Neuronal stem cell (in vitro differentiated cells): ENCODE data around the gene PNLIPRP3.

Experiments used
- DNase-seq: peaks from one replicate; pipeline ENCODE4 v3.0.0-alpha.2; 2013; ENCODE audit warnings: low spot score
- H2AFZ ChIP-seq: one replicate; pipeline ENCODE4 v1.6.1; 2013; ENCODE audit warnings: mild to moderate bottlenecking, low read length, inconsistent platforms
- H2AK5ac ChIP-seq: 2 replicates; pipeline ENCODE4 v1.6.1; 2013; ENCODE audit warnings: low read depth, mild to moderate bottlenecking, inconsistent platforms, low read length, moderate library complexity, mixed read lengths
- H2BK120ac ChIP-seq: 2 replicates; pipeline ENCODE4 v1.6.1; 2013; ENCODE audit warnings: low read depth, mild to moderate bottlenecking, inconsistent platforms, low read length, moderate library complexity, mixed read lengths
- H2BK12ac ChIP-seq: one replicate; pipeline ENCODE4 v1.6.1; 2013; ENCODE audit warnings: low read length, inconsistent platforms
- H2BK15ac ChIP-seq: 2 replicates; pipeline ENCODE4 v1.6.1; 2013; ENCODE audit warnings: mild to moderate bottlenecking, low read length, inconsistent platforms, mixed read lengths
- H2BK5ac ChIP-seq: one replicate; pipeline ENCODE4 v1.6.1; 2013; ENCODE audit warnings: inconsistent platforms, mild to moderate bottlenecking, low read length, moderate library complexity
- H3K14ac ChIP-seq: one replicate; pipeline ENCODE4 v1.6.1; 2013; ENCODE audit warnings: low read length, inconsistent platforms
- H3K18ac ChIP-seq: 2 replicates; pipeline ENCODE4 v1.6.1; 2013; ENCODE audit warnings: low read length, inconsistent platforms
- H3K23ac ChIP-seq: 2 replicates; pipeline ENCODE4 v1.6.1; 2013; ENCODE audit warnings: low read depth, mild to moderate bottlenecking, mixed read lengths, low read length, inconsistent platforms; ENCODE audit not compliant: poor library complexity
- H3K27ac ChIP-seq: replicated peaks from 3 replicates; pipeline ENCODE4 v1.5.1; 2013; ENCODE audit warnings: low read length, inconsistent platforms
- H3K27me3 ChIP-seq, 3 experiments: 2 replicates each; pipeline ENCODE4 v1.6.1; 2013; ENCODE audit warnings: low read length in 3 of 3, mild to moderate bottlenecking in 2 of 3, inconsistent platforms in 1 of 3, low read depth in 1 of 3, mixed read lengths in 1 of 3, moderate library complexity in 1 of 3; ENCODE audit not compliant: control insufficient read depth in 3 of 3, insufficient read depth in 3 of 3
- H3K36me3 ChIP-seq, 2 donors: replicated peaks in 1 of 2; 2 replicates each; pipeline ENCODE4 v1.6.1; 2013; ENCODE audit warnings: low read length in 2 of 2; ENCODE audit not compliant: control insufficient read depth in 2 of 2, insufficient read depth in 2 of 2
- H3K4ac ChIP-seq: 2 replicates; pipeline ENCODE4 v1.6.1; 2013; ENCODE audit warnings: inconsistent platforms, mild to moderate bottlenecking, low read length, moderate library complexity
- H3K4me1 ChIP-seq, 2 donors: 1 replicate in 1 of 2; 2 replicates in 1 of 2; pipeline ENCODE4 v1.6.1; 2013; ENCODE audit warnings: low read length in 2 of 2, low read depth in 1 of 2; ENCODE audit not compliant: control insufficient read depth in 2 of 2, insufficient read depth in 1 of 2
- H3K4me2 ChIP-seq: one replicate; pipeline ENCODE4 v1.6.1; 2013; ENCODE audit warnings: mild to moderate bottlenecking, low read length, inconsistent platforms; ENCODE audit not compliant: insufficient read depth, poor library complexity, severe bottlenecking
- H3K4me3 ChIP-seq, 2 donors: 2 replicates each; pipeline ENCODE4 v1.5.1; 2013; ENCODE audit warnings: low read length in 2 of 2, mild to moderate bottlenecking in 2 of 2, inconsistent platforms in 1 of 2, moderate library complexity in 1 of 2
- H3K79me1 ChIP-seq: one replicate; pipeline ENCODE4 v1.6.1; 2013; ENCODE audit warnings: low read depth, mild to moderate bottlenecking, inconsistent platforms, low read length, moderate library complexity
- H3K9ac ChIP-seq: one replicate; pipeline ENCODE4 v1.6.1; 2013; ENCODE audit warnings: mild to moderate bottlenecking, low read depth, low read length, inconsistent platforms; ENCODE audit not compliant: poor library complexity
- H3K9me3 ChIP-seq, 2 donors: replicated peaks in 1 of 2; 2 replicates each; pipeline versions ENCODE3 to v1.6.1; 2013; ENCODE audit warnings: low read length in 2 of 2, mild to moderate bottlenecking in 2 of 2, inconsistent platforms in 1 of 2, low read depth in 1 of 2, mixed read lengths in 1 of 2, moderate library complexity in 1 of 2; ENCODE audit not compliant: control insufficient read depth in 2 of 2, insufficient read depth in 1 of 2
- H4K8ac ChIP-seq: one replicate; pipeline ENCODE4 v1.6.1; 2013; ENCODE audit warnings: low read depth, mild to moderate bottlenecking, inconsistent platforms, low read length, moderate library complexity
- H4K91ac ChIP-seq: one replicate; pipeline ENCODE4 v1.6.1; 2013; ENCODE audit warnings: low read length, low read depth, mild to moderate bottlenecking, inconsistent platforms; ENCODE audit not compliant: poor library complexity
- WGBS, 2 donors: extraction: QIAGEN DNeasy Blood & Tissue Kit; methylation state at CpG; one replicate each; pipeline ENCODE4 v1.1.7; 2013; ENCODE audit warnings: missing lambda C conversion rate in 2 of 2, mixed read lengths in 1 of 2; ENCODE audit not compliant: insufficient read length in 2 of 2, insufficient replicate concordance in 1 of 2; ENCODE audit errors: extremely low coverage in 2 of 2; 5-methylcytosine and 5-hydroxymethylcytosine counted together

The PNLIPRP3 gene

GRCh38 chr10:116418389-116418788 is 9.3 kb upstream of the PNLIPRP3 start:
- no CpG with 5 or more reads among the region's 1 CpG for WGBS, 2 donors
- no peak overlapping the region for H3K4me2 ChIP-seq

GRCh38 chr10:116421815-116422214 is 5.8 kb upstream of the PNLIPRP3 start:
- Histone ChIP-seq H3K4ac (no peak overlapping the region), H3K36me3 (no peaks in the 10 kb centered on the region), H4K8ac (no peak overlapping the region), H3K4me2 (no peak overlapping the region), H4K91ac (no peak overlapping the region), H3K4me3 (no peak overlapping the region), H3K79me1 (no peaks in the 10 kb centered on the region), H3K14ac (no peak overlapping the region), H2AK5ac (no peak overlapping the region), H2BK5ac (no peak overlapping the region), H3K27ac (no peak overlapping the region), H3K4me1 (no peaks in the 10 kb centered on the region), H3K27me3 (no peaks in the 10 kb centered on the region), H2AFZ (no peak overlapping the region), H3K9me3 (no peaks in the 10 kb centered on the region), H2BK120ac (no peak overlapping the region), H3K18ac (no peak overlapping the region), H3K9ac (no peak overlapping the region), H3K23ac (no peak overlapping the region), H2BK15ac (no peak overlapping the region), H2BK12ac (no peak overlapping the region)
- DNase-seq: no peak
- WGBS, 2 donors: no CpG with 5 or more reads among the region's 1 CpG

More at GRCh38 chr10:116418389-116418788, 9.3 kb upstream of the PNLIPRP3 start:
- H4K8ac ChIP-seq: no peak overlapping the region
- H3K27ac ChIP-seq: no peak overlapping the region
- DNase-seq: no peak
- H2BK5ac ChIP-seq: no peak overlapping the region
- H4K91ac ChIP-seq: no peak overlapping the region
- H3K18ac ChIP-seq: no peak overlapping the region
- H3K14ac ChIP-seq: no peak overlapping the region
- no peak overlapping the region for H2BK120ac ChIP-seq
- H2AFZ ChIP-seq: no peak overlapping the region
- no peaks in the 10 kb centered on the region for H3K4me1 ChIP-seq
- no peak overlapping the region for H3K4ac ChIP-seq
- H3K9ac ChIP-seq: no peak overlapping the region
- H2BK12ac ChIP-seq: no peak overlapping the region
- no peaks in the 10 kb centered on the region for H3K27me3 ChIP-seq
- H2BK15ac ChIP-seq: no peak overlapping the region
- no peak overlapping the region for H2AK5ac ChIP-seq
- H3K36me3 ChIP-seq: no peaks in the 10 kb centered on the region
- no peak overlapping the region for H3K4me3 ChIP-seq
- H3K79me1 ChIP-seq: no peaks in the 10 kb centered on the region
- H3K9me3 ChIP-seq: no peaks in the 10 kb centered on the region
- H3K23ac ChIP-seq: no peak overlapping the region

- Histone ChIP-seq H2BK15ac (no peak overlapping the region), H3K23ac (no peak overlapping the region), H2BK5ac (no peak overlapping the region), H3K14ac (no peak overlapping the region), H3K36me3 (no peaks in the 10 kb centered on the region), H2AK5ac (no peak overlapping the region), H3K4me1 (no peaks in the 10 kb centered on the region), H3K79me1 (no peaks in the 10 kb centered on the region), H2AFZ (no peak overlapping the region), H3K27me3 (peaks cover 0 to 3% (median 0%) of the 10 kb centered on the region in 3 experiments), H4K8ac (no peak overlapping the region), H2BK12ac (no peak overlapping the region), H3K9ac (no peak overlapping the region), H4K91ac (no peak overlapping the region), H3K4ac (no peak overlapping the region), H2BK120ac (no peak overlapping the region), H3K9me3 (no peaks in the 10 kb centered on the region), H3K4me3 (no peak overlapping the region), H3K4me2 (no peak overlapping the region), H3K18ac (no peak overlapping the region), H3K27ac (no peak overlapping the region)
- DNase-seq: no peak
- no CpG with 5 or more reads among the region's 4 CpGs for WGBS, 2 donors
Observed at GRCh38 chr10:116429288-116429977, 1.8 kb downstream of the PNLIPRP3 start.

- Histone ChIP-seq H3K4ac (no peak overlapping the region), H3K18ac (no peak overlapping the region), H2BK15ac (no peak overlapping the region), H3K14ac (no peak overlapping the region), H3K4me3 (no peak overlapping the region), H2BK120ac (no peak overlapping the region), H3K36me3 (no peaks in the 10 kb centered on the region), H2BK12ac (no peak overlapping the region), H3K23ac (no peak overlapping the region), H2AK5ac (no peak overlapping the region), H3K4me1 (no peaks in the 10 kb centered on the region), H3K4me2 (no peak overlapping the region), H2BK5ac (no peak overlapping the region), H3K27ac (no peak overlapping the region), H3K9me3 (no peaks in the 10 kb centered on the region), H3K27me3 (peaks cover 0 to 4% (median 0%) of the 10 kb centered on the region in 3 experiments), H4K8ac (no peak overlapping the region), H4K91ac (no peak overlapping the region), H3K79me1 (no peaks in the 10 kb centered on the region), H3K9ac (no peak overlapping the region), H2AFZ (no peak overlapping the region)
- DNase-seq: no peak
- no CpG with 5 or more reads among the region's 1 CpG for WGBS, 2 donors
Observed at GRCh38 chr10:116430288-116430687, 2.6 kb downstream of the PNLIPRP3 start.
